ENCODE measurements around the gene SRP19. TPM values are rescaled to one million over a fixed set of nuclear protein-coding genes. Genes with fewer than 3 reads are reported as not detected.

Gene SRP19
- total and polyA plus RNA-seq, 12 donors: 19.4 to 80.1 (median 26.9) TPM

GRCh38 chr5:112867411-112867810 is 6.3 kb downstream of the SRP19 start:
- TF ChIP-seq CTCF (IDR thresholded peaks at IDR 0.05): no peak
- H3K27me3 ChIP-seq: no peaks in the 10 kb centered on the region
- peaks cover 0 to 99% (median 47%) of the 10 kb centered on the region in 9 donors for H3K36me3 ChIP-seq
- no peak overlapping the region for H3K4me3 ChIP-seq
- intact Hi-C loops (cut with DNase I): no loop called here
- peaks cover 7 to 23% (median 19%) of the 10 kb centered on the region in 9 donors for H3K4me1 ChIP-seq
- 91 to 94% methylated on average over 5 of the region's 5 CpGs for WGBS, 2 donors
- DNase-seq: no peak
- no peak overlapping the region for H3K27ac ChIP-seq
- ATAC-seq: no peak
- H3K9me3 ChIP-seq: no peaks in the 10 kb centered on the region

- Histone ChIP-seq H3K27ac (no peak overlapping the region), H3K4me3 (no peak overlapping the region), H3K27me3 (no peaks in the 10 kb centered on the region), H3K9me3 (no peaks in the 10 kb centered on the region), H3K36me3 (peaks cover 0 to 91% (median 39%) of the 10 kb centered on the region in 9 donors), H3K4me1 (no peaks in the 10 kb centered on the region)
- DNase-seq: no peak
- no peak for ATAC-seq
- 95 to 97% methylated on average over 3 of the region's 3 CpGs for WGBS, 2 donors
- TF ChIP-seq CTCF (IDR thresholded peaks at IDR 0.05): no peak
- intact Hi-C loops (cut with DNase I): no loop called here
These were observed 8.9 kb downstream of the SRP19 start for GRCh38 chr5:112869948-112870347.

GRCh38 chr5:112870966-112871365 is 9.9 kb downstream of the SRP19 start:
- intact Hi-C loops (cut with DNase I): no loop called here
- no peaks in the 10 kb centered on the region for H3K4me1 ChIP-seq
- no peaks in the 10 kb centered on the region for H3K27me3 ChIP-seq
- H3K4me3 ChIP-seq: no peak overlapping the region
- ATAC-seq (no peak), DNase-seq (no peak)
- H3K27ac ChIP-seq: no peak overlapping the region
- H3K36me3 ChIP-seq: peaks cover 0 to 91% (median 35%) of the 10 kb centered on the region in 9 donors
- H3K9me3 ChIP-seq: no peaks in the 10 kb centered on the region
- TF ChIP-seq CTCF (IDR thresholded peaks at IDR 0.05): no peak
- 62 to 65% methylated on average over 3 of the region's 3 CpGs for WGBS, 2 donors

- TF ChIP-seq CTCF (IDR thresholded peaks at IDR 0.05): no peak
- H3K36me3 ChIP-seq: peaks cover 0 to 88% (median 16%) of the 10 kb centered on the region in 9 donors
- WGBS, 2 donors: 62 to 63% methylated on average over 2 of the region's 2 CpGs
- intact Hi-C loops (cut with DNase I): no loop called here
- ATAC-seq (no peak), DNase-seq (no peak)
- no peak overlapping the region for H3K27ac ChIP-seq
- H3K9me3 ChIP-seq: no peaks in the 10 kb centered on the region
- H3K27me3 ChIP-seq: no peaks in the 10 kb centered on the region
- H3K4me1 ChIP-seq: peaks cover 0 to 34% (median 11%) of the 10 kb centered on the region in 9 donors
- no peak overlapping the region for H3K4me3 ChIP-seq
These were observed 15.3 kb downstream of the SRP19 start for GRCh38 chr5:112876362-112876761.

Data from heart right ventricle (tissue), 16 donors.